ENCODE data around the gene TUBG2. TPM values are rescaled to one million over a fixed set of nuclear protein-coding genes. Genes with fewer than 3 reads are reported as not detected.

TUBG2 gene
- total RNA-seq, 1 donor from 2014 or later, result 5.3 TPM

DNA sequence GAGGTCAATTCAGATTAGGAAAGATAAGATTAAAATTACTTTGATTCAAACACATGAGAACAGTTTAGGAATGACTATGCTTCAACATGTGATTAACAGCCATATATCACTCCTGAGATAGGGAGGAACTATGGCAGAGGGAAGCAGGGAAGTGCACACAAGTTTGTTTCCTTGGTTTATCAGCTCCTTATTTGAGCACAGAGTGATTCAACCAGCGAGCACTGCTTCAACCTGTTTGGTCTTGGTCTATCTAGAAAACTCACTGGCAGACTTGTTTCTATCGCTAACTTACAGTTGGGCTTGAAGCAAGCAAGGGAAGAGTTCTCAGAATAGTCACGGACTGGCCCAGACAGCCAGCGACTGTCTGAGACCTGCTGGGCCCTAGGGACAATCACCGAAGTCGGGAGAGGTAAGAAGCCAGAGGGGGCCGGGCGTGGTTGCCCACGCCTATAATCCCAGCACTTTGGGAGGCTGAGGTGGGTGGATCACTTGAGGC is 26.1 kb upstream of the TUBG2 start:
- Histone ChIP-seq H3K36me3 (ENCODE audit: control insufficient read depth, insufficient read depth, low read length) (no peaks in the 10 kb centered on the region), H3K4me3 (ENCODE audit: low read depth, low read length) (no peak overlapping the region), H3K27me3 (ENCODE audit: control insufficient read depth, insufficient read depth, low read length) (no peaks in the 10 kb centered on the region)
- peak; percentile 86 for DNase-seq (ENCODE audit: low read depth)
- TF ChIP-seq, protein P1, sequence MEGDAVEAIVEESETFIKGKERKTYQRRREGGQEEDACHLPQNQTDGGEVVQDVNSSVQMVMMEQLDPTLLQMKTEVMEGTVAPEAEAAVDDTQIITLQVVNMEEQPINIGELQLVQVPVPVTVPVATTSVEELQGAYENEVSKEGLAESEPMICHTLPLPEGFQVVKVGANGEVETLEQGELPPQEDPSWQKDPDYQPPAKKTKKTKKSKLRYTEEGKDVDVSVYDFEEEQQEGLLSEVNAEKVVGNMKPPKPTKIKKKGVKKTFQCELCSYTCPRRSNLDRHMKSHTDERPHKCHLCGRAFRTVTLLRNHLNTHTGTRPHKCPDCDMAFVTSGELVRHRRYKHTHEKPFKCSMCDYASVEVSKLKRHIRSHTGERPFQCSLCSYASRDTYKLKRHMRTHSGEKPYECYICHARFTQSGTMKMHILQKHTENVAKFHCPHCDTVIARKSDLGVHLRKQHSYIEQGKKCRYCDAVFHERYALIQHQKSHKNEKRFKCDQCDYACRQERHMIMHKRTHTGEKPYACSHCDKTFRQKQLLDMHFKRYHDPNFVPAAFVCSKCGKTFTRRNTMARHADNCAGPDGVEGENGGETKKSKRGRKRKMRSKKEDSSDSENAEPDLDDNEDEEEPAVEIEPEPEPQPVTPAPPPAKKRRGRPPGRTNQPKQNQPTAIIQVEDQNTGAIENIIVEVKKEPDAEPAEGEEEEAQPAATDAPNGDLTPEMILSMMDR (IDR thresholded peaks at IDR 0.05; ENCODE audit: insufficient read depth, low read length, severe bottlenecking), result no peak
- no peak for FAIRE-seq

DNA sequence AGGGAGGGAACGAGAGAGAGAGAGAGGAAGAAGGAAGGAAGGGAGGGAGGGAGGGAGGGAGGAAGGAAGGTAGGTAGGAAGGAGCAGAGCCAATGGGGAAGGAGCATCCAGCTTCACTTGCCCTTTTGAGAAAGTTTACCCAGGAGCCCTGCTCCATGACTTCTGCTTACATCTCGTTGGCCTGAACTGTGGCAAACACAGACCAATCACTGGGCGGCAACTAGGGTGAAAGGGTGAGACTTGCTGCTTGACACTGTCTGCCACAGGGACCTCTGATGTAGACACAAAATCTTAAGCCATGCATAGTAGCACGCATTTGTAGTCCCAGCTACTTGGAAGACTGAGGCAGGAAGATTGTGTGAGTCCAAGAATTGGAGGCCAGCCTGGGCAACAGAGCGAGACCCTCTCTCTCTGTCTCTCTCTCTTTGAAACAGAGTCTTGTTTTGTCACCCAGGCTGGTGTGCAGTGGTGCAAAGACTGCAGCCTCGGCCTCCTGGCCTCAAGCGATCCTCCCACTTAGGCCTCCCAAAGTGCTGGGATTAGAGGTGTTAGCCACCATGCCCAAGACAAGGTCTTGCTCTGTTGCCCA is 19.5 kb upstream of the TUBG2 start:
- FAIRE-seq (no peak), DNase-seq (ENCODE audit: low read depth) (no peak)
- TF ChIP-seq, protein P1 (IDR thresholded peaks at IDR 0.05; ENCODE audit: insufficient read depth, low read length, severe bottlenecking), result no peak
- H3K27me3 ChIP-seq (ENCODE audit: control insufficient read depth, insufficient read depth, low read length), result no peaks in the 10 kb centered on the region
- no peaks in the 10 kb centered on the region for H3K36me3 ChIP-seq (ENCODE audit: control insufficient read depth, insufficient read depth, low read length)
- no peak overlapping the region for H3K4me3 ChIP-seq (ENCODE audit: low read depth, low read length)

DNA sequence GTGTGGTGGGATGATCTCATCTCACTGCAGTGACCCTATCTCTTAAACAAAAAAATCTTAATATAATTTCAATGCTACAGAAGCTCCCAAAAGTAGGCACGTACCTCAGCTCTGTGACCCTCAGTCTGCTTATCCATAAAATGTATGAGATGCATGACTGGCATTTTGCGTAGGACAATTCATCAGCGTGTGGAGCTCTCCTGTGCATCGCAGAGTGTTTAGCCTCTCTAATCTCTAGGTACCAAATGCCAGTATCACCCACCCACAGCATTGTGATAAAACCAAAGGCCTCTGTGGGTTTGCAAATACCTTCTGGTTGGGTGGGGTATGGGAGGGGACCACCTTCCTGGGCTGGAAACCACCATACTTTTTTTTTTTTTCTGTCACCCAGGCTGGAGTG is 19.0 kb upstream of the TUBG2 start:
- Histone ChIP-seq H3K36me3 (ENCODE audit: control insufficient read depth, insufficient read depth, low read length) (no peaks in the 10 kb centered on the region), H3K27me3 (ENCODE audit: control insufficient read depth, insufficient read depth, low read length) (no peaks in the 10 kb centered on the region), H3K4me3 (ENCODE audit: low read depth, low read length) (no peak overlapping the region)
- FAIRE-seq, result no peak
- TF ChIP-seq, protein P1 (IDR thresholded peaks at IDR 0.05; ENCODE audit: insufficient read depth, low read length, severe bottlenecking), result no peak
- DNase-seq (ENCODE audit: low read depth), result no peak

DNA sequence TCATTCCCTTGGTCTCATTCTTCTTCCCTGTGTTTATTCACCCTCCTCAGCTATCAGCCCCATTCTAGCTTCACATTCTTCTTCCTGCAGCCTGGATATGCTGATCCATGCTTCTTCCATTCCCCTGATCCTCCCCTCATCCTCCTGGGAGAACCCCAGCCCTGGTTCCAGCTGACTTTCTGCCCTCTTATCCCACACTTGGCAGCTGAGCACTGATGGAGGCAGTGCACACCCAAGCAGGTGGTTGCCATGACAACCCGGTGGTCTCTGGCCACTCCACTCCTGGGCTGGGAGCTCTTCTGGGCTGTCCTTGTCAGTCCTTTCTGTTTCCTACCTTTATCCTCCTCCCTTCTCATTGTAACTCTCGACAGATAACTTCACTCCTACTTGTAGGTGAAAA is 16.7 kb upstream of the TUBG2 start:
- no peak for FAIRE-seq

DNA sequence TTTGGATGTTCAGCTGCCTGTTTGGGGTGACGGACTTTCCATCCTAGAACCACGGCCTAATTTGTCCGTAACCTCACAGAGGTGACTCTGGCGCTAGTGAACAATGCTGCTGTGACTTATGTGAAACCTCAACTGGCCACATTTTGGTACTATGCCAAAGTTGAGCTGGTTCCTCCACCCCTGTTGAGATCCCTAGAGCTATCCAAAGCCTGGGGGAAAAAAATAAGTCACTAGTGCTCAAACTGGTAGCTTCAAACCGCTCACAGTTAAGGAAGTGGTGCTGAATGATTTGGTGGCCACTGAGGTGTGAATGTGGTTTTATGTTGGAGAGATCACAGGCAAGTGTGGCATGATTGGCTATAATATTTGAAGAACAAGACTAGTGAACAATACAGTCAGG is 11.3 kb upstream of the TUBG2 start:
- TF ChIP-seq, protein P1 (IDR thresholded peaks at IDR 0.05; ENCODE audit: insufficient read depth, low read length, severe bottlenecking), result no peak
- DNase-seq (ENCODE audit: low read depth) (no peak), FAIRE-seq (no peak)
- Histone ChIP-seq H3K4me3 (ENCODE audit: low read depth, low read length) (no peak overlapping the region), H3K36me3 (ENCODE audit: control insufficient read depth, insufficient read depth, low read length) (no peaks in the 10 kb centered on the region), H3K27me3 (ENCODE audit: control insufficient read depth, insufficient read depth, low read length) (no peaks in the 10 kb centered on the region)

More for the DNA sequence above, 16.7 kb upstream of the TUBG2 start:
- Histone ChIP-seq H3K27me3 (ENCODE audit: control insufficient read depth, insufficient read depth, low read length) (no peaks in the 10 kb centered on the region), H3K4me3 (ENCODE audit: low read depth, low read length) (no peak overlapping the region), H3K36me3 (ENCODE audit: control insufficient read depth, insufficient read depth, low read length) (no peaks in the 10 kb centered on the region)
- no peak for DNase-seq (ENCODE audit: low read depth)
- TF ChIP-seq, protein P1 (IDR thresholded peaks at IDR 0.05; ENCODE audit: insufficient read depth, low read length, severe bottlenecking), result no peak

DNA sequence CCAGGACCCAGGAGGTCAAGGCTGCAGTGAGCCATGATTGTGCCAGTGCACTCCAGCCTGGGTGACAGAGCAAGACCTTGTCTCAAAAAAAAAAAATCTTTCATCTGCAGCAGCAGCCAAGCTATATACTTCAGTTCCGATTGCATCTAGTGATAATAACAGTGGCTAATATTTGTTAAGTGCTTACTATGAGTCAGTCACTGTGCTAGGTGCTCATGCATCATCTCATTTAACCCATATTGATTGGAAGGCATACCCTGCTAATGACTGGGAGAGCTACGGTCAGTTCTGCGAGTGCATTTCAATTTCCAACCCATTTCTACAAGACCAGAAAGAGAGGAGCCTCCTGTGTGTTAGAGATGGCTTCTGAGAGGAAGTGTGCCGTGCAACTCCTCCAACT is 7.7 kb upstream of the TUBG2 start:
- FAIRE-seq (no peak), DNase-seq (ENCODE audit: low read depth) (peak; percentile 23)
- Histone ChIP-seq H3K4me3 (ENCODE audit: low read depth, low read length) (no peak overlapping the region), H3K27me3 (ENCODE audit: control insufficient read depth, insufficient read depth, low read length) (no peaks in the 10 kb centered on the region), H3K36me3 (ENCODE audit: control insufficient read depth, insufficient read depth, low read length) (no peaks in the 10 kb centered on the region)
- TF ChIP-seq, protein P1 (IDR thresholded peaks at IDR 0.05; ENCODE audit: insufficient read depth, low read length, severe bottlenecking), result no peak
